HepG2 (cell line): ENCODE measurements around the gene CSTF1. TPM values are rescaled to one million over a fixed set of nuclear protein-coding genes. Genes with fewer than 3 reads are reported as not detected.

ENCODE experiments used
- EP300 ChIP-seq, 3 experiments: sonication (generic) in 1 of 3; formaldehyde crosslinking in 1 of 3; IDR thresholded peaks; 2 replicates each; pipeline versions ENCODE4 v1.5.1 to v1.6.1; 2011 to 2020; ENCODE audit warnings: low read depth in 2 of 3, low read length in 2 of 3, borderline replicate concordance in 1 of 3, improper control_type of control experiment in 1 of 3, mild to moderate bottlenecking in 1 of 3, missing genetic modification reagents in 1 of 3, moderate library complexity in 1 of 3
- KAT8 ChIP-seq: IDR thresholded peaks from 2 replicates; pipeline ENCODE4 v1.6.1; 2016; ENCODE audit warnings: missing genetic modification reagents, missing compliant biosample characterization
- MEF2D ChIP-seq: sonication (generic); formaldehyde crosslinking; IDR thresholded peaks from 2 replicates; pipeline ENCODE4 v1.5.1; 2020; ENCODE audit warnings: mild to moderate bottlenecking, missing genetic modification reagents
- PHF5A ChIP-seq: IDR thresholded peaks from one replicate; pipeline ENCODE4 v1.6.1; 2018; ENCODE audit warnings: low read depth, missing genetic modification reagents; ENCODE audit not compliant: unreplicated experiment
- RXRB ChIP-seq: IDR thresholded peaks from 2 replicates; pipeline ENCODE4 v1.6.1; 2016; ENCODE audit warnings: borderline replicate concordance, missing genetic modification reagents, missing compliant biosample characterization
- SIX1 ChIP-seq: sonication (generic); formaldehyde crosslinking; IDR thresholded peaks from 2 replicates; pipeline ENCODE4 v1.4.0; 2020; ENCODE audit warnings: missing genetic modification reagents, borderline replicate concordance
- SP1 ChIP-seq, 2 experiments: fragments of 450-650 bp in 1 of 2; sonication (generic) in 1 of 2; formaldehyde crosslinking in 1 of 2; IDR thresholded peaks; 2 replicates each; pipeline versions ENCODE4 v1.4.0 to v1.6.1; 2016 to 2020; ENCODE audit warnings: missing genetic modification reagents in 1 of 2
- ZC3H13 ChIP-seq: sonication (generic); formaldehyde crosslinking; IDR thresholded peaks from 2 replicates; pipeline ENCODE4 v1.8.1; 2023; ENCODE audit warnings: mild to moderate bottlenecking, missing genetic modification reagents, moderate library complexity
- ZKSCAN5 ChIP-seq: sonication (generic); formaldehyde crosslinking; IDR thresholded peaks from 2 replicates; pipeline ENCODE4 v1.5.1; 2020; ENCODE audit warnings: mild to moderate bottlenecking, missing genetic modification reagents
- ZNF619 ChIP-seq: sonication (generic); formaldehyde crosslinking; IDR thresholded peaks from 2 replicates; pipeline ENCODE4 v1.4.0; 2020; ENCODE audit warnings: mild to moderate bottlenecking, missing genetic modification reagents
- polyA plus RNA-seq, 8 experiments: library from polyadenylated mRNA; depleted of rRNA in 3 of 8; stranded (reverse) in 7 of 8; unstranded in 1 of 8; fragments of >200 nt; fragmentation: Illumina TruSeq in 4 of 8; extraction: Trizol in 4 of 8; gene quantifications; 2 replicates each; pipeline versions ENCODE4 v1.2.1 to v1.2.3, GENCODE V29; 2011 to 2016; ENCODE audit warnings: low read depth in 4 of 8, missing spikeins in 1 of 8, mixed read lengths in 1 of 8; ENCODE audit not compliant: insufficient read depth in 1 of 8
- total RNA-seq, 5 experiments: library from RNA; depleted of rRNA; stranded (reverse); fragments of >200 nt; fragmentation: Illumina TruSeq; extraction: Trizol; gene quantifications; 2 replicates each; pipeline ENCODE4 v1.2.3, GENCODE V29; 2016; ENCODE audit warnings: low read depth in 1 of 5
- TF ChIP-seq, protein P1 (sequence below): sonication (generic); formaldehyde crosslinking; IDR thresholded peaks from 2 replicates; pipeline ENCODE4 v1.5.1; 2020; ENCODE audit warnings: mild to moderate bottlenecking, missing genetic modification reagents
- TF ChIP-seq, protein P2 (sequence below), 2 experiments: fragments of 450-650 bp in 1 of 2; sonication (generic) in 1 of 2; formaldehyde crosslinking; IDR thresholded peaks; 2 replicates each; pipeline versions ENCODE4 v1.5.0 to v1.8.0; 2020 to 2022; ENCODE audit warnings: mild to moderate bottlenecking in 1 of 2, missing genetic modification reagents in 1 of 2
- TF ChIP-seq, protein P3 (sequence below): sonication (generic); formaldehyde crosslinking; IDR thresholded peaks from 2 replicates; pipeline ENCODE4 v1.4.0; 2020; ENCODE audit warnings: missing genetic modification reagents
- TF ChIP-seq, protein P4 (sequence below): sonication (generic); formaldehyde crosslinking; IDR thresholded peaks from 2 replicates; pipeline ENCODE4 v1.4.0; 2020; ENCODE audit warnings: mild to moderate bottlenecking, missing genetic modification reagents
- TF ChIP-seq, protein P5 (sequence below): sonication (generic); IDR thresholded peaks from 2 replicates; pipeline ENCODE4 v1.6.1; 2016; ENCODE audit warnings: low read depth, borderline replicate concordance

CSTF1 gene
- total and polyA plus RNA-seq, 2 of the 13 experiments (the other 11 are each of a cell fraction or from before 2014, with no cell fraction given): 70.9 to 100 TPM

DNA sequence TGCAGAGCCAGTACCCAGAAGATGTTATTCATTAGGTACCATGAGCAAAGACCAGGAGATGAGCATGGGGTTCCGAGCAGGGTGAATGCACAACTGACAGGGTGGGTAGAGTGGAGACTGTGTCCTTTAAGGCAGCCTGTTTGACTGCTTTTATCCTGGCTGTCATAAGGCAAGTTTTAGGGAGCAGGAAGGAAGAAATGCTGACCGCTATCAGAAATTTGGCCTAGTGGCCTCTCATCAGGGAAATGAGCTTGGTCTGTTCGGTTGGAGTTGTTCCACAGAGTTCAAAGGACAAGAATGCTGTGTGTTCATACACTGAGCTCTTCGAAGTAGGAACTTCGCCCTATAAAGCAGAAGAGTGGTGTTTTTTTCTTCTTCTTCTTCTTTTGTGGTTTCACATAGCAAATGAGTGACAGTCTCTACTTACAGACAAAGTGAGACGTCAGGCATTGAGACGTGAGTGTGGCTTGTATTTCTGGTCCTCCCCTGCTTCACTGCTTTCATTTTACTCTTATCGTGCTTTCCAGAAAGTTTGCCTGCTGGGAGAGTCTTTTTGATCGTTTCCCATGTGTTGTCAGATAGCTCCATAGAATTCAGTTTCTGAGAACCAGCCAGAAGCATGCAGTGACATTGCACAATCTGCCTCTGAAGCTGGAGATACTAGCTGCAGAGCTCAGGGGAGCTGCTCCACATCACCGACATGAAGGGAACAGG, 19.5 kb downstream of the CSTF1 start, which contains the start of gene CASS4 (continued):
- TF ChIP-seq RXRB (no peak), ZC3H13 (peak; percentile 58; the same call in 1 of the 2 replicates), KAT8 (CRISPR knock-in tag) (peak; percentile 35; the same call in 1 of the 2 replicates), MEF2D (no peak), ZKSCAN5 (CRISPR knock-in tag) (no peak), ZNF619 (CRISPR knock-in tag) (no peak; the same call in 1 of the 2 replicates), EP300 (IDR thresholded peaks at IDR 0.05; ENCODE audit: low read depth in 2 of 2, low read length in 2 of 2) (peak in 1 of 2 experiments; percentile 75; a peak in 3 of 4 replicates), EP300 (CRISPR knock-in tag; IDR thresholded peaks at IDR 0.05; ENCODE audit: borderline replicate concordance) (no peak), PHF5A (CRISPR knock-in tag) (no peak), SP1 (IDR thresholded peaks at IDR 0.05) (no peak), SP1 (CRISPR knock-in tag; IDR thresholded peaks at IDR 0.05) (0 out of 2 replicates have a peak, but pooled peaks have one; percentile 13), SIX1 (CRISPR knock-in tag) (no peak)
- TF ChIP-seq, protein P1, sequence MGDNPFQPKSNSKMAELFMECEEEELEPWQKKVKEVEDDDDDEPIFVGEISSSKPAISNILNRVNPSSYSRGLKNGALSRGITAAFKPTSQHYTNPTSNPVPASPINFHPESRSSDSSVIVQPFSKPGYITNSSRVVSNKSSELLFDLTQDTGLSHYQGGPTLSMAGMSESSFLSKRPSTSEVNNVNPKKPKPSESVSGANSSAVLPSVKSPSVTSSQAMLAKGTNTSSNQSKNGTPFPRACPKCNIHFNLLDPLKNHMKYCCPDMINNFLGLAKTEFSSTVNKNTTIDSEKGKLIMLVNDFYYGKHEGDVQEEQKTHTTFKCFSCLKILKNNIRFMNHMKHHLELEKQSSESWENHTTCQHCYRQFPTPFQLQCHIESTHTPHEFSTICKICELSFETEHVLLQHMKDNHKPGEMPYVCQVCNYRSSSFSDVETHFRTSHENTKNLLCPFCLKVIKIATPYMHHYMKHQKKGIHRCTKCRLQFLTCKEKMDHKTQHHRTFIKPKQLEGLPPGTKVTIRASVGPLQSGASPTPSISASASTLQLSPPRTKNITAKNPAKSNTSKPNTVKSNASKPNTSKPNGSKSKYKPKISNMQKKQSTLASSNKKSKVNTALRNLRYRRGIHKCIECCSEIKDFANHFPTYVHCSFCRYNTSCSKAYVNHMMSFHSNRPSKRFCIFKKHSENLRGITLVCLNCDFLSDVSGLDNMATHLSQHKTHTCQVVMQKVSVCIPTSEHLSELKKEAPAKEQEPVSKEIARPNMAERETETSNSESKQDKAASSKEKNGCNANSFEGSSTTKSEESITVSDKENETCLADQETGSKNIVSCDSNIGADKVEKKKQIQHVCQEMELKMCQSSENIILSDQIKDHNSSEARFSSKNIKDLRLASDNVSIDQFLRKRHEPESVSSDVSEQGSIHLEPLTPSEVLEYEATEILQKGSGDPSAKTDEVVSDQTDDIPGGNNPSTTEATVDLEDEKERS (CRISPR knock-in tag): 0 out of 2 replicates have a peak, but pooled peaks have one; percentile 12
- TF ChIP-seq, protein P2, sequence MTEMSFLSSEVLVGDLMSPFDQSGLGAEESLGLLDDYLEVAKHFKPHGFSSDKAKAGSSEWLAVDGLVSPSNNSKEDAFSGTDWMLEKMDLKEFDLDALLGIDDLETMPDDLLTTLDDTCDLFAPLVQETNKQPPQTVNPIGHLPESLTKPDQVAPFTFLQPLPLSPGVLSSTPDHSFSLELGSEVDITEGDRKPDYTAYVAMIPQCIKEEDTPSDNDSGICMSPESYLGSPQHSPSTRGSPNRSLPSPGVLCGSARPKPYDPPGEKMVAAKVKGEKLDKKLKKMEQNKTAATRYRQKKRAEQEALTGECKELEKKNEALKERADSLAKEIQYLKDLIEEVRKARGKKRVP (CRISPR knock-in tag; IDR thresholded peaks at IDR 0.05): 0 out of 4 replicates have a peak, but pooled peaks of 1 of the 2 experiments have one; percentile 13
- TF ChIP-seq, protein P3, sequence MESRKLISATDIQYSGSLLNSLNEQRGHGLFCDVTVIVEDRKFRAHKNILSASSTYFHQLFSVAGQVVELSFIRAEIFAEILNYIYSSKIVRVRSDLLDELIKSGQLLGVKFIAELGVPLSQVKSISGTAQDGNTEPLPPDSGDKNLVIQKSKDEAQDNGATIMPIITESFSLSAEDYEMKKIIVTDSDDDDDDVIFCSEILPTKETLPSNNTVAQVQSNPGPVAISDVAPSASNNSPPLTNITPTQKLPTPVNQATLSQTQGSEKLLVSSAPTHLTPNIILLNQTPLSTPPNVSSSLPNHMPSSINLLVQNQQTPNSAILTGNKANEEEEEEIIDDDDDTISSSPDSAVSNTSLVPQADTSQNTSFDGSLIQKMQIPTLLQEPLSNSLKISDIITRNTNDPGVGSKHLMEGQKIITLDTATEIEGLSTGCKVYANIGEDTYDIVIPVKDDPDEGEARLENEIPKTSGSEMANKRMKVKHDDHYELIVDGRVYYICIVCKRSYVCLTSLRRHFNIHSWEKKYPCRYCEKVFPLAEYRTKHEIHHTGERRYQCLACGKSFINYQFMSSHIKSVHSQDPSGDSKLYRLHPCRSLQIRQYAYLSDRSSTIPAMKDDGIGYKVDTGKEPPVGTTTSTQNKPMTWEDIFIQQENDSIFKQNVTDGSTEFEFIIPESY (CRISPR knock-in tag): 0 out of 2 replicates have a peak, but pooled peaks have one; percentile 2
- TF ChIP-seq, protein P4, sequence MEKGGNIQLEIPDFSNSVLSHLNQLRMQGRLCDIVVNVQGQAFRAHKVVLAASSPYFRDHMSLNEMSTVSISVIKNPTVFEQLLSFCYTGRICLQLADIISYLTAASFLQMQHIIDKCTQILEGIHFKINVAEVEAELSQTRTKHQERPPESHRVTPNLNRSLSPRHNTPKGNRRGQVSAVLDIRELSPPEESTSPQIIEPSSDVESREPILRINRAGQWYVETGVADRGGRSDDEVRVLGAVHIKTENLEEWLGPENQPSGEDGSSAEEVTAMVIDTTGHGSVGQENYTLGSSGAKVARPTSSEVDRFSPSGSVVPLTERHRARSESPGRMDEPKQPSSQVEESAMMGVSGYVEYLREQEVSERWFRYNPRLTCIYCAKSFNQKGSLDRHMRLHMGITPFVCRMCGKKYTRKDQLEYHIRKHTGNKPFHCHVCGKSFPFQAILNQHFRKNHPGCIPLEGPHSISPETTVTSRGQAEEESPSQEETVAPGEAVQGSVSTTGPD: no peak
- TF ChIP-seq, protein P5, sequence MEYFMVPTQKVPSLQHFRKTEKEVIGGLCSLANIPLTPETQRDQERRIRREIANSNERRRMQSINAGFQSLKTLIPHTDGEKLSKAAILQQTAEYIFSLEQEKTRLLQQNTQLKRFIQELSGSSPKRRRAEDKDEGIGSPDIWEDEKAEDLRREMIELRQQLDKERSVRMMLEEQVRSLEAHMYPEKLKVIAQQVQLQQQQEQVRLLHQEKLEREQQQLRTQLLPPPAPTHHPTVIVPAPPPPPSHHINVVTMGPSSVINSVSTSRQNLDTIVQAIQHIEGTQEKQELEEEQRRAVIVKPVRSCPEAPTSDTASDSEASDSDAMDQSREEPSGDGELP: no peak
